ENCODE results near the gene KLK11. TPM values are rescaled to one million over a fixed set of nuclear protein-coding genes. Genes with fewer than 3 reads are reported as not detected.
"Not testable (repeated sequence)": the region's sequence is repeated elsewhere in the genome, so short reads cannot be mapped to it uniquely, and the experiment has no call there.

Gene KLK11
- total RNA-seq, 1 donor, result not detected

DNA sequence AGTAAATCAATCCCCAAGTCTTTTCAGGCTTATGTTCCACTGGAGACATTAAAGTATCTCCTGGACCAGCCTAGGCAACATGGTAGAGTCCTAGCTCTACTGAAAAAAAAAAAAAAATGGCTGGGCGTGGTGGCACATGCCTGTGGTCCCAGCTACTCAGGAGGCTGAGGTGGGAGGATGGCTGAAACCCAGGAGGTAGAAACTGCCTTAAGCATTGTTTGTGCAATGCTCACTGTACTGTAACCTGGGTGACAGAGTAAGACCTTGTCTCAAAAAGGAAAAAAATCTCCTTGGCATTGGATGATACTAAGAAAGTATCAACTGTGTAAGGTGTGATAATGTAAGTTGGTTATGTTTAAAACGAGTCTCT lies 33.8 kb downstream of the KLK11 start:
- Histone ChIP-seq H3K9me3 (ENCODE audit: low read depth, low read length) (no peaks in the 10 kb centered on the region), H3K27me3 (ENCODE audit: insufficient read depth, low read length) (no peaks in the 10 kb centered on the region), H3K4me1 (ENCODE audit: insufficient read depth, low read length) (no peaks in the 10 kb centered on the region), H3K36me3 (ENCODE audit: insufficient read depth, low read length) (no peaks in the 10 kb centered on the region), H3K27ac (ENCODE audit: low read depth, low read length) (no peak overlapping the region), H4K20me1 (ENCODE audit: insufficient read depth, low read length) (no peaks in the 10 kb centered on the region), H2AFZ (ENCODE audit: low read length) (no peak overlapping the region), H3K4me2 (ENCODE audit: insufficient read depth, low read length) (no peak overlapping the region), H3K4me3 (ENCODE audit: insufficient read depth, low read length) (no peak overlapping the region), H3K79me2 (ENCODE audit: insufficient read depth, low read length) (no peaks in the 10 kb centered on the region)
- TF ChIP-seq, protein P1, sequence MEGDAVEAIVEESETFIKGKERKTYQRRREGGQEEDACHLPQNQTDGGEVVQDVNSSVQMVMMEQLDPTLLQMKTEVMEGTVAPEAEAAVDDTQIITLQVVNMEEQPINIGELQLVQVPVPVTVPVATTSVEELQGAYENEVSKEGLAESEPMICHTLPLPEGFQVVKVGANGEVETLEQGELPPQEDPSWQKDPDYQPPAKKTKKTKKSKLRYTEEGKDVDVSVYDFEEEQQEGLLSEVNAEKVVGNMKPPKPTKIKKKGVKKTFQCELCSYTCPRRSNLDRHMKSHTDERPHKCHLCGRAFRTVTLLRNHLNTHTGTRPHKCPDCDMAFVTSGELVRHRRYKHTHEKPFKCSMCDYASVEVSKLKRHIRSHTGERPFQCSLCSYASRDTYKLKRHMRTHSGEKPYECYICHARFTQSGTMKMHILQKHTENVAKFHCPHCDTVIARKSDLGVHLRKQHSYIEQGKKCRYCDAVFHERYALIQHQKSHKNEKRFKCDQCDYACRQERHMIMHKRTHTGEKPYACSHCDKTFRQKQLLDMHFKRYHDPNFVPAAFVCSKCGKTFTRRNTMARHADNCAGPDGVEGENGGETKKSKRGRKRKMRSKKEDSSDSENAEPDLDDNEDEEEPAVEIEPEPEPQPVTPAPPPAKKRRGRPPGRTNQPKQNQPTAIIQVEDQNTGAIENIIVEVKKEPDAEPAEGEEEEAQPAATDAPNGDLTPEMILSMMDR (IDR thresholded peaks at IDR 0.05; ENCODE audit: extremely low read depth, low read depth, low read length), result no peak
- no peak for DNase-seq (ENCODE audit: insufficient read length, low spot score, missing footprints)

DNA sequence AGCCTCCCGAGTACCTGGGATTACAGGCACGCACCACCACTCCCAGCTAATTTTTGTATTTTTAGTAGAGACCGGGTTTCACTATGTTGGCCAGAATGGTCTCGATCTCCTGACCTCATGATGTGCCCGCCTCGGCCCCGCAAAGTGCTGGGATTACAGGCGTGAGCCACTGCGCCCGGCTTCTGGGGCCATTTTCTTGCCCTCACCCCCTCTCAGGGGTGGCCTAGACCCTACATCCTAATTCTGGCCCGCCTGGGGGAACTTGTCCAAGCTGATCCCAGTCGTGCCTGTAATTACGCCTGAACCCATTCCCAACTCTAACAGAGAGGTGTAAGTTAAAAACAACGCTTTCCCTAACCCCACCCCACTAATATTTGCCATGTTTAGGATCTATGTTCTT lies 42.0 kb downstream of the KLK11 start:
- H2AFZ ChIP-seq (ENCODE audit: low read length); H3K4me1 ChIP-seq (ENCODE audit: insufficient read depth, low read length); H3K9me3 ChIP-seq (ENCODE audit: low read depth, low read length); H3K4me3 ChIP-seq (ENCODE audit: insufficient read depth, low read length); H4K20me1 ChIP-seq (ENCODE audit: insufficient read depth, low read length); H3K27me3 ChIP-seq (ENCODE audit: insufficient read depth, low read length); H3K4me2 ChIP-seq (ENCODE audit: insufficient read depth, low read length); H3K27ac ChIP-seq (ENCODE audit: low read depth, low read length); H3K36me3 ChIP-seq (ENCODE audit: insufficient read depth, low read length); DNase-seq (ENCODE audit: insufficient read length, low spot score, missing footprints); H3K79me2 ChIP-seq (ENCODE audit: insufficient read depth, low read length): not testable (repeated sequence)

- Histone ChIP-seq H3K27me3 (ENCODE audit: insufficient read depth, low read length) (no peaks in the 10 kb centered on the region), H2AFZ (ENCODE audit: low read length) (no peak within 1 kb of the TSS), H3K4me3 (ENCODE audit: insufficient read depth, low read length) (no peak within 1 kb of the TSS), H3K4me1 (ENCODE audit: insufficient read depth, low read length) (no peaks in the 10 kb centered on the region), H3K79me2 (ENCODE audit: insufficient read depth, low read length) (no peaks in the 10 kb centered on the region), H3K4me2 (ENCODE audit: insufficient read depth, low read length) (no peak within 1 kb of the TSS), H3K27ac (ENCODE audit: low read depth, low read length) (no peak within 1 kb of the TSS), H4K20me1 (ENCODE audit: insufficient read depth, low read length) (no peaks in the 10 kb centered on the region), H3K9me3 (ENCODE audit: low read depth, low read length) (no peaks in the 10 kb centered on the region), H3K36me3 (ENCODE audit: insufficient read depth, low read length) (no peaks in the 10 kb centered on the region)
- TF ChIP-seq, protein P1 (IDR thresholded peaks at IDR 0.05; ENCODE audit: extremely low read depth, low read depth, low read length), result no peak
- DNase-seq (ENCODE audit: insufficient read length, low spot score, missing footprints), result no peak
Measured at GRCh38 chr19:50983625-50984292, 42.7 kb downstream of the KLK11 start, which contains the start of gene KLK7. TSS of gene KLK7 (minus strand) at chr19:50983917. CDS start at chr19:50982399, 1,518 bp downstream.

- TF ChIP-seq, protein P1 (IDR thresholded peaks at IDR 0.05; ENCODE audit: extremely low read depth, low read depth, low read length), result no peak
- H3K4me3 ChIP-seq (ENCODE audit: insufficient read depth, low read length), result no peak overlapping the region
Measured at GRCh38 chr19:50982186-50982585, 44.2 kb downstream of the KLK11 start.

More at GRCh38 chr19:50982186-50982585, 44.2 kb downstream of the KLK11 start:
- Histone ChIP-seq H4K20me1 (ENCODE audit: insufficient read depth, low read length) (no peaks in the 10 kb centered on the region), H3K4me2 (ENCODE audit: insufficient read depth, low read length) (no peak overlapping the region), H3K27ac (ENCODE audit: low read depth, low read length) (no peak overlapping the region), H3K9me3 (ENCODE audit: low read depth, low read length) (no peaks in the 10 kb centered on the region), H3K4me1 (ENCODE audit: insufficient read depth, low read length) (no peaks in the 10 kb centered on the region), H2AFZ (ENCODE audit: low read length) (no peak overlapping the region), H3K27me3 (ENCODE audit: insufficient read depth, low read length) (no peaks in the 10 kb centered on the region), H3K36me3 (ENCODE audit: insufficient read depth, low read length) (no peaks in the 10 kb centered on the region), H3K79me2 (ENCODE audit: insufficient read depth, low read length) (no peaks in the 10 kb centered on the region)
- no peak for DNase-seq (ENCODE audit: insufficient read length, low spot score, missing footprints)
